ENCODE data around the gene UNC13D. TPM values are rescaled to one million over a fixed set of nuclear protein-coding genes. Genes with fewer than 3 reads are reported as not detected.

The UNC13D gene
- total RNA-seq, 4 donors from 2014 or later: 3.0 to 48.3 (median 16.2) TPM

DNA sequence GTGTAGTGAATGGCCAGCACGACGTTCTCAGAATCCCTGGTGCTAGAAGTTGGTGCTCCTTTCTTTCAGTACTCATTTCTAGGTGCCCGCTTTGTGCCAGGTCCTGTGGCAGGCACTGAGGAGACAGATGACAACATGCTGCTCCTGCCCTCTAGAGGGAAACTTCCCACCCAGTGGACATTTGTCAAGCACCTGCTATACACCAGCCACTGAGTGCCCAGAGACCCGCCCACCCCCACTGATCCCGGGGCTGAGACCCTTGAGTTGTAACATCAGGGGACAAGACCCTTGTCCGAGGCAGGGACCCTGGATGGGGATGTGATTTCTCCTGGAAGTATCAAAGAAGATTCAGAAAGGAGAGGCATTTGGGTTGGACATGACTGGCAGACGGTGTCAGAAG lies 25.1 kb downstream of the UNC13D start:
- TF ChIP-seq POLR2AphosphoS5 (IDR thresholded peaks at IDR 0.05) (no peak), POLR2A (IDR thresholded peaks at IDR 0.05) (no peak), EP300 (IDR thresholded peaks at IDR 0.05; ENCODE audit: low read depth) (no peak)
- TF ChIP-seq, protein P1, sequence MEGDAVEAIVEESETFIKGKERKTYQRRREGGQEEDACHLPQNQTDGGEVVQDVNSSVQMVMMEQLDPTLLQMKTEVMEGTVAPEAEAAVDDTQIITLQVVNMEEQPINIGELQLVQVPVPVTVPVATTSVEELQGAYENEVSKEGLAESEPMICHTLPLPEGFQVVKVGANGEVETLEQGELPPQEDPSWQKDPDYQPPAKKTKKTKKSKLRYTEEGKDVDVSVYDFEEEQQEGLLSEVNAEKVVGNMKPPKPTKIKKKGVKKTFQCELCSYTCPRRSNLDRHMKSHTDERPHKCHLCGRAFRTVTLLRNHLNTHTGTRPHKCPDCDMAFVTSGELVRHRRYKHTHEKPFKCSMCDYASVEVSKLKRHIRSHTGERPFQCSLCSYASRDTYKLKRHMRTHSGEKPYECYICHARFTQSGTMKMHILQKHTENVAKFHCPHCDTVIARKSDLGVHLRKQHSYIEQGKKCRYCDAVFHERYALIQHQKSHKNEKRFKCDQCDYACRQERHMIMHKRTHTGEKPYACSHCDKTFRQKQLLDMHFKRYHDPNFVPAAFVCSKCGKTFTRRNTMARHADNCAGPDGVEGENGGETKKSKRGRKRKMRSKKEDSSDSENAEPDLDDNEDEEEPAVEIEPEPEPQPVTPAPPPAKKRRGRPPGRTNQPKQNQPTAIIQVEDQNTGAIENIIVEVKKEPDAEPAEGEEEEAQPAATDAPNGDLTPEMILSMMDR (IDR thresholded peaks at IDR 0.05): no peak
- Histone ChIP-seq H3K36me3 (peaks cover 0 to 45% (median 14%) of the 10 kb centered on the region in 4 donors), H3K27ac (no peak overlapping the region), H3K4me3 (no peak overlapping the region), H3K27me3 (no peaks in the 10 kb centered on the region), H3K9me3 (no peaks in the 10 kb centered on the region), H3K4me1 (no peaks in the 10 kb centered on the region)
- in situ Hi-C loops (cut with MboI; ENCODE audit: low pct_ligation_motif_present in 1 of 4, low pct_unique_long_range_greater_than_20kb in 1 of 4, low sequenced_read_pairs in 3 of 4): no loop called here
- 91% methylated on average over 7 of the region's 7 CpGs; no CpG with 5 or more reads in 1 of the 2 donors for WGBS, 2 donors (ENCODE audit: low coverage in 1 of 2)
- DNase-seq: no peak
- intact Hi-C loops (cut with DNase I; ENCODE audit: low total_unique reads): no loop called here

DNA sequence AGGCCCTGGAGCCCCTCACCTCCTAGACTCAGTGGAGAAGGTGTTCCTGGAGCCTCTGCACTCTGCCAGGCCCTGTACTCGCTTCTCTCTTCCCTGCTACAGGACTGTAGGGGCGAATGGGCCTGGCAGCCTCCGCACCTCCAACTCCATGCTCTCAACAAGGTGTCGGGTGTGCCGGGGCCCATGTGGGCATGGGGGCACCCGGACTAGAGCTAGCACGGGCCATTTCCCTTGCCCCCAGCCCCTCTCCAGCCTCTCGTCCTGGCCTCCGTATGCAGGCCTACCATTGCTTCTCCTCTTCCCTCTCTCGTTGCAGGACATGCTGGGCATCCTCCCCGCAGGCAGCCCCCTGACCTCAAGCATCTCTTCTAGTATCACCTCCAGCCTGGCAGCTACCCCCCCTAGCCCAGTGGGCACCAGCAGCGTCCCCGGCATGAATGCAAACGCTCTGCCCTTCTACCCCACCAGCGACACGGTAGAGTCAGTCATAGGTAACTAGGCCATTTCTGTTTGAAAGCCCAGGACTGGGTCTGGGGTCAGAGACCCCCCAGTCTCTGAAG lies 25.8 kb downstream of the UNC13D start:
- H3K36me3 ChIP-seq: peaks cover 0 to 42% (median 14%) of the 10 kb centered on the region in 4 donors
- WGBS, 2 donors (ENCODE audit: low coverage in 1 of 2): 95 to 100% methylated on average over 2 to 16 of the region's 16 CpGs
- in situ Hi-C loops (cut with MboI; ENCODE audit: low pct_ligation_motif_present in 1 of 4, low pct_unique_long_range_greater_than_20kb in 1 of 4, low sequenced_read_pairs in 3 of 4): no loop called here
- H3K9me3 ChIP-seq: no peaks in the 10 kb centered on the region
- H3K4me3 ChIP-seq: no peak overlapping the region
- intact Hi-C loops (cut with DNase I; ENCODE audit: low total_unique reads): no loop called here
- TF ChIP-seq POLR2AphosphoS5 (IDR thresholded peaks at IDR 0.05) (no peak), POLR2A (IDR thresholded peaks at IDR 0.05) (no peak), EP300 (IDR thresholded peaks at IDR 0.05; ENCODE audit: low read depth) (no peak)
- TF ChIP-seq, protein P1 (IDR thresholded peaks at IDR 0.05): no peak
- no peaks in the 10 kb centered on the region for H3K27me3 ChIP-seq
- DNase-seq: no peak
- no peaks in the 10 kb centered on the region for H3K4me1 ChIP-seq
- H3K27ac ChIP-seq: no peak overlapping the region

DNA sequence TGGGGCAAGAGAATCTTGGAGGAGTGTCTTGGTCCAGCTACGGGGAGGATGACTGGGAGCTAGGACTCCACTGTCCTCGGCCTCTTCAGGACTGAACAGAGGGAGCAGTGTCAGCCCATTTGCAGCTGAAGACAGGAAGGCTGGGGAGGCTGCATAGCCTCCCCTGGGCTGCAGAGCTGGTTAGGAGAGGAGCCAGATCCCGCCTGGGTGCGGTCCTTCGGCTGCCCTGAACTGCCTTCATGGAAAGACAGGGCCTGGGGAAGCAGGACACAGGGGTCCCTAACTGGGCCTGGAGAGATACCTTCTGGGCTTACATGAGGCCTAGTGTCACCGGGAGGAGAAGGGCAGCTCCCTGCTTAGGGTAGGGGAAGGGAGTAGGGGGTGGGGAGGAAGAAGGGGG lies 26.6 kb downstream of the UNC13D start:
- peaks cover 0 to 39% (median 15%) of the 10 kb centered on the region in 4 donors for H3K36me3 ChIP-seq
- in situ Hi-C loops (cut with MboI; ENCODE audit: low pct_ligation_motif_present in 1 of 4, low pct_unique_long_range_greater_than_20kb in 1 of 4, low sequenced_read_pairs in 3 of 4): no loop called here
- H3K4me3 ChIP-seq: no peak overlapping the region
- WGBS, 2 donors (ENCODE audit: low coverage in 1 of 2): 80 to 93% methylated on average over 1 to 6 of the region's 6 CpGs
- no peak for DNase-seq
- no peak overlapping the region for H3K27ac ChIP-seq
- TF ChIP-seq POLR2A (IDR thresholded peaks at IDR 0.05) (no peak), EP300 (IDR thresholded peaks at IDR 0.05; ENCODE audit: low read depth) (no peak), POLR2AphosphoS5 (IDR thresholded peaks at IDR 0.05) (no peak)
- TF ChIP-seq, protein P1 (IDR thresholded peaks at IDR 0.05): no peak
- intact Hi-C loops (cut with DNase I; ENCODE audit: low total_unique reads): no loop called here
- no peaks in the 10 kb centered on the region for H3K27me3 ChIP-seq
- no peaks in the 10 kb centered on the region for H3K9me3 ChIP-seq
- no peaks in the 10 kb centered on the region for H3K4me1 ChIP-seq

DNA sequence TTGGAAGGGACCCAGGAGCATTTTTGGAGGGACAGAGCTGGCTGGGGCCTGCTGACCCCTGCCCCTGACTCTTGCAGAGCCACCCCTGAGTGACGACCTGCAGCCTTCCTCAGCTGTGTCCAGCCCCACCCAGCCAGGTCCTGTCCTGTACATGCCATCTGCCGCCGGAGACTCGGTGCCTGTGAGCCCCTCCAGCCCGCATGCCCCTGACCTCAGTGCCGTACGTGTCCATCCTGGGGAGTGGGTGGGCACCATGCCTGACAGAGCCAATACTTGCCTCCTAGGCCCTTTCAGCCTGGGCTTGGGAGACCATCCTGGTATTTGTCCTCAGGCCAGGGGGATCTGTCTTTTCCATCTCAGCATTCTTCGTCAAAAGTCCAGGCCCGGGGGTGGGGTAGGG lies 27.5 kb downstream of the UNC13D start:
- H3K27ac ChIP-seq: no peak overlapping the region
- intact Hi-C loops (cut with DNase I; ENCODE audit: low total_unique reads) (no loop called here), in situ Hi-C loops (cut with MboI; ENCODE audit: low pct_ligation_motif_present in 1 of 4, low pct_unique_long_range_greater_than_20kb in 1 of 4, low sequenced_read_pairs in 3 of 4) (no loop called here)
- TF ChIP-seq POLR2A (IDR thresholded peaks at IDR 0.05) (no peak), EP300 (IDR thresholded peaks at IDR 0.05; ENCODE audit: low read depth) (no peak), POLR2AphosphoS5 (IDR thresholded peaks at IDR 0.05) (no peak)
- TF ChIP-seq, protein P1 (IDR thresholded peaks at IDR 0.05): no peak
- H3K27me3 ChIP-seq: no peaks in the 10 kb centered on the region
- H3K4me3 ChIP-seq: no peak overlapping the region
- H3K9me3 ChIP-seq: no peaks in the 10 kb centered on the region
- peaks cover 0 to 48% (median 20%) of the 10 kb centered on the region in 4 donors for H3K36me3 ChIP-seq
- H3K4me1 ChIP-seq: no peaks in the 10 kb centered on the region
- DNase-seq: no peak
- 94% methylated on average over 9 of the region's 9 CpGs; no CpG with 5 or more reads in 1 of the 2 donors for WGBS, 2 donors (ENCODE audit: low coverage in 1 of 2)

Measured in transverse colon (tissue), 4 donors.